Non-pigmented ciliary epithelial cell (primary cell): ENCODE results near the gene SRI.
"Not testable (repeated sequence)": the region's sequence is repeated elsewhere in the genome, so short reads cannot be mapped to it uniquely, and the experiment has no call there.

Experiments used
- DNase-seq: peaks from one replicate; pipeline ENCODE4 v3.0.0-alpha.2; 2010; ENCODE audit warnings: low read depth

SRI gene

GRCh38 chr7:88176190-88176589, 43.6 kb downstream of the SRI start:
- DNase-seq, result no peak

- DNase-seq, result no peak
These were observed 47.0 kb downstream of the SRI start for GRCh38 chr7:88172842-88173241.

- DNase-seq, result no peak
These were observed 50.0 kb downstream of the SRI start for GRCh38 chr7:88169717-88170320.

DNA sequence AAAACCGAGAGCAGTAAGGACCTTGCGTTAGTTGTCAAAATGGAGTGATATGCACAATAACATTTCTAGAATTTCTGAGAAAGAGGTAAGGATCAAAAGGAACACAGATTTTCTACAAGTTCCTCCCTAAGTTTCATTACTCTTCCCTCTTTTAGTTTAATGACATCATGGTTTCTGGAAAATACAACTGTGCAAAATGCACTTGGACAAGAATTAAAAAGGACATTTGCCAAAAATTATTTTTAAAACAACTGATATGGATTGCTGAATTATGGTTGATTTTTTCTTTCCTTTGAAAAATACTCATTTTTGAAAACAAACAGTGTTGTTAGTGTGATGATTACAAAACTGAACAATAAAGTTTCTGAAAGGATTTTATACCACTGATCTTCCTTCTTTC, 52.1 kb downstream of the SRI start:
- DNase-seq, result no peak

DNA sequence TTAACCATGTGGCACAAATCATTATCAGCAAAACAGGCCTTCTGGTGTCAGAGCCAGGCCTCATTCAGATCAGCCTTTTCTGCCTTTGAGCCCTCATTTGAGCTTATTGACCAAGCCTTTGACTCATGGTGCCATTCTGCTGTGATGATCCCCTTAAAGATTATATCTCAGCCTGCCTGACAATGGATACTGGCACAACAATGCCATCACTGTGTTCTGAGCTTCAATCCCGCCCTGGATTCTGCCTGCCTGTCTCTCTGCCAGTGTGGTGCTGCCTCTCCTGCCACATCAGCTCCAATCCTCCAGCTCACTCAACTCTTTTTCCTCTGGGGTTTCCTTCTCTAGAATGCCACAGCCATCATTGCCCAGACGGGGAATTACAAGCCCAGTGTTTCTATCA, 52.6 kb downstream of the SRI start:
- DNase-seq, result no peak

DNA sequence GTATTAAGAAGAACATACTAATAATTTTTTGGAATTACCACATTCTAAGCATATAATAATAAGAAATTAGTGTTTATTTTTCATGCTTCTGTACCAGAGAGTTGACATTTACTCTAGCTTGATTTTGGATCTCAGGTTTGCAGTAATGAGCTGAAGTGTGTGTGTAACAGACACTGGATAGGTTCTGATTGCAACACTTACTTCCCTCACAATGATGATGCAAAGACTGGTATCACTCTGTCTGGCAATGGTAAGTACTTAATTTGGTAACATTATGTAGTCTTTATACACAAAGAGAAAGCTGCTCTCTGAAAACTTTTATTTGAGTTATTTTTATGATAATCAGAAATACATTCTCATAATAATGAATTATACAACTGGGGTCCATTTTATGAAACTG, 54.1 kb downstream of the SRI start:
- no peak for DNase-seq

GRCh38 chr7:88159741-88160140, 60.1 kb downstream of the SRI start:
- not testable (repeated sequence) for DNase-seq

GRCh38 chr7:88156356-88156755, 63.5 kb downstream of the SRI start:
- no peak for DNase-seq

DNA sequence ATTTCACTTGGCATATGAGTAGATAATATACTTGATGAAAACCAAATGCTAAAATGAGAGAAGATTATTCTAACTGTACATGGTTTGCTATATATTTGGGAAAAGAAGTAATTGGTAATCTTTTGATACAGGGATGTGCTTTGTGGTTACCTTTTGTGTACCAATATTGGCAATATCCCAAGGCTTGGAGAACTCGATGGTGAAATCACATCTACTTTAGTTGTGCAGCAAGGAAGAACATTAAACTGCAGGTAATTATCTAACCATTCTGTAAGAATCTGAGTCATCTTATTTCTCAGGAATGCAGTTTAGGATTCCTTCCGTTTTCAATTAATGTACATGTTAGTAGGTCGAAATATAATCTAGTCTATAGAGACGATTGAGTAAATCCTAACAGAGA, 64.1 kb downstream of the SRI start:
- no peak for DNase-seq
